Naive thymus-derived CD8-positive, alpha-beta T cell (primary cell): ENCODE measurements around the gene LRIG3. TPM values are rescaled to one million over a fixed set of nuclear protein-coding genes. Genes with fewer than 3 reads are reported as not detected.
"Not testable (repeated sequence)": the region's sequence is repeated elsewhere in the genome, so short reads cannot be mapped to it uniquely, and the experiment has no call there.

Experiments used
- ATAC-seq, 2 donors: fragments of 150-1000 bp; cut with Tn5 transposase in 1 of 2; sonication (Bioruptor Pico), chemical (Tn5 transposase) in 1 of 2; 1 replicate in 1 of 2; 2 replicates in 1 of 2; pipeline ENCODE4 v1.10.0; 2021; ENCODE audit warnings: mild to moderate bottlenecking in 2 of 2, moderate library complexity in 2 of 2
- POLR2A ChIA-PET: fragments of 350-600 bp; sonication (Branson Sonifier 250); formaldehyde crosslinking; loops from one replicate; lab custom pipeline; 2021; ENCODE audit warnings: antibody characterized with exemption; lab: Charles Lee
- DNase-seq, 10 donors: peaks; one replicate each; pipeline versions ENCODE4 v3.0.0 to v3.0.0-alpha.2; 2020 to 2022
- H3K27ac Mint-ChIP-seq, 10 donors: one replicate each; pipeline ENCODE4 v1.8.0; 2020 to 2022; ENCODE audit warnings: mild to moderate bottlenecking in 10 of 10, mixed read lengths in 10 of 10, moderate library complexity in 4 of 10, inconsistent platforms in 1 of 10
- H3K27me3 Mint-ChIP-seq, 5 donors: one replicate each; pipeline ENCODE4 v1.8.0; 2021 to 2022; ENCODE audit warnings: mixed read lengths in 5 of 5
- H3K36me3 Mint-ChIP-seq, 3 donors: one replicate each; pipeline ENCODE4 v1.8.0; 2020 to 2022; ENCODE audit warnings: mixed read lengths in 3 of 3, mild to moderate bottlenecking in 2 of 3, inconsistent platforms in 1 of 3
- H3K4me1 Mint-ChIP-seq, 4 donors: one replicate each; pipeline ENCODE4 v1.8.0; 2021 to 2022; ENCODE audit warnings: mixed read lengths in 4 of 4
- H3K4me3 Mint-ChIP-seq, 10 donors: one replicate each; pipeline ENCODE4 v1.8.0; 2020 to 2022; ENCODE audit warnings: mild to moderate bottlenecking in 10 of 10, mixed read lengths in 10 of 10, moderate library complexity in 6 of 10, inconsistent platforms in 1 of 10
- H3K9me3 Mint-ChIP-seq, 9 donors: one replicate each; pipeline ENCODE4 v1.8.0; 2020 to 2022; ENCODE audit warnings: mixed read lengths in 9 of 9, mild to moderate bottlenecking in 3 of 9, inconsistent platforms in 1 of 9, moderate library complexity in 1 of 9
- polyA plus RNA-seq, 3 donors: library from polyadenylated mRNA; unstranded; fragments of 300-500 nt; fragmentation: Illumina TruSeq; gene quantifications; one replicate each; pipeline ENCODE4 v1.2.3, GENCODE V29; 2021
- total RNA-seq, 8 experiments: library from RNA in 2 of 8; stranded (reverse) in 2 of 8; gene quantifications; one replicate each; pipeline ENCODE4 v1.2.3 and lab custom pipeline; 2021 to 2026

LRIG3 gene
- total and polyA plus RNA-seq, 5 experiments from 2014 or later = not detected

GRCh38 chr12:58954002-58954401 is 33.7 kb upstream of the LRIG3 start:
- Mint-ChIP-seq H3K27ac (no peak overlapping the region), H3K4me3 (no peak overlapping the region), H3K4me1 (no peaks in the 10 kb centered on the region), H3K9me3 (peaks cover 0 to 9% (median 3%) of the 10 kb centered on the region in 9 donors), H3K36me3 (peaks cover 0 to 6% (median 0%) of the 10 kb centered on the region in 3 donors), H3K27me3 (no peaks in the 10 kb centered on the region)
- POLR2A ChIA-PET = no interaction called here
- ATAC-seq = no peak
- no peak for DNase-seq

GRCh38 chr12:58950739-58951100 is 30.4 kb upstream of the LRIG3 start:
- no peak for DNase-seq
- POLR2A ChIA-PET = no interaction called here
- H3K9me3 Mint-ChIP-seq = peaks cover 0 to 35% (median 9%) of the 10 kb centered on the region in 9 donors
- no peak overlapping the region for H3K4me3 Mint-ChIP-seq
- no peaks in the 10 kb centered on the region for H3K4me1 Mint-ChIP-seq
- no peak for ATAC-seq
- H3K27ac Mint-ChIP-seq = no peak overlapping the region
- H3K36me3 Mint-ChIP-seq = peaks cover 0 to 6% (median 0%) of the 10 kb centered on the region in 3 donors
- H3K27me3 Mint-ChIP-seq = peaks cover 0 to 2% (median 0%) of the 10 kb centered on the region in 5 donors

- H3K4me1 Mint-ChIP-seq, H3K36me3 Mint-ChIP-seq, H3K27me3 Mint-ChIP-seq, POLR2A ChIA-PET, DNase-seq, ATAC-seq, H3K4me3 Mint-ChIP-seq: not testable (repeated sequence)
- Mint-ChIP-seq H3K27ac (peak overlapping the region in 1 of 10 donors; percentile 14), H3K9me3 (peaks cover 0 to 35% (median 9%) of the 10 kb centered on the region in 9 donors)
These were observed 29.8 kb upstream of the LRIG3 start for GRCh38 chr12:58949954-58950738.

GRCh38 chr12:58943079-58943478 is 22.8 kb upstream of the LRIG3 start:
- POLR2A ChIA-PET = no interaction called here
- ATAC-seq (no peak), DNase-seq (no peak)
- Mint-ChIP-seq H3K27me3 (peaks cover 0 to 2% (median 0%) of the 10 kb centered on the region in 5 donors), H3K27ac (no peak overlapping the region), H3K9me3 (peaks cover 0 to 18% (median 9%) of the 10 kb centered on the region in 9 donors), H3K4me1 (no peaks in the 10 kb centered on the region), H3K36me3 (no peaks in the 10 kb centered on the region), H3K4me3 (no peak overlapping the region)

GRCh38 chr12:58942345-58942744 is 22.0 kb upstream of the LRIG3 start:
- H3K27ac Mint-ChIP-seq = no peak overlapping the region
- no peak for DNase-seq
- H3K4me3 Mint-ChIP-seq = no peak overlapping the region
- no peaks in the 10 kb centered on the region for H3K36me3 Mint-ChIP-seq
- H3K4me1 Mint-ChIP-seq = no peaks in the 10 kb centered on the region
- POLR2A ChIA-PET = no interaction called here
- peaks cover 0 to 1% (median 0%) of the 10 kb centered on the region in 5 donors for H3K27me3 Mint-ChIP-seq
- ATAC-seq = no peak
- H3K9me3 Mint-ChIP-seq = peaks cover 0 to 11% (median 8%) of the 10 kb centered on the region in 9 donors

- peaks cover 0 to 5% (median 3%) of the 10 kb centered on the region in 9 donors for H3K9me3 Mint-ChIP-seq
These were observed 19.2 kb upstream of the LRIG3 start for GRCh38 chr12:58939399-58940100.

GRCh38 chr12:58938440-58938839 is 18.1 kb upstream of the LRIG3 start:
- peaks cover 0 to 6% (median 0%) of the 10 kb centered on the region in 9 donors for H3K9me3 Mint-ChIP-seq
- H3K4me3 Mint-ChIP-seq = no peak overlapping the region
- H3K27ac Mint-ChIP-seq = no peak overlapping the region
- no peak for DNase-seq
- no peaks in the 10 kb centered on the region for H3K4me1 Mint-ChIP-seq
- POLR2A ChIA-PET = no interaction called here
- H3K27me3 Mint-ChIP-seq = peaks cover 0 to 3% (median 0%) of the 10 kb centered on the region in 5 donors
- no peaks in the 10 kb centered on the region for H3K36me3 Mint-ChIP-seq
- no peak for ATAC-seq

More at GRCh38 chr12:58939399-58940100, 19.2 kb upstream of the LRIG3 start:
- H3K27ac Mint-ChIP-seq = no peak overlapping the region
- H3K4me3 Mint-ChIP-seq = no peak overlapping the region
- ATAC-seq (no peak), DNase-seq (no peak)
- no peaks in the 10 kb centered on the region for H3K27me3 Mint-ChIP-seq
- no peaks in the 10 kb centered on the region for H3K36me3 Mint-ChIP-seq
- H3K4me1 Mint-ChIP-seq = no peaks in the 10 kb centered on the region
- POLR2A ChIA-PET = no interaction called here

- Mint-ChIP-seq H3K27ac (no peak overlapping the region), H3K4me3 (no peak overlapping the region), H3K36me3 (no peaks in the 10 kb centered on the region), H3K27me3 (peaks cover 0 to 5% (median 0%) of the 10 kb centered on the region in 5 donors), H3K4me1 (no peaks in the 10 kb centered on the region), H3K9me3 (peaks cover 0 to 15% (median 2%) of the 10 kb centered on the region in 9 donors)
- ATAC-seq = no peak
- POLR2A ChIA-PET = no interaction called here
- no peak for DNase-seq
These were observed 14.2 kb upstream of the LRIG3 start for GRCh38 chr12:58934528-58934927.

GRCh38 chr12:58932806-58933681 is 12.7 kb upstream of the LRIG3 start:
- peaks cover 0 to 5% (median 0%) of the 10 kb centered on the region in 5 donors for H3K27me3 Mint-ChIP-seq
- H3K27ac Mint-ChIP-seq = no peak overlapping the region
- ATAC-seq (no peak), DNase-seq (no peak)
- peaks cover 0 to 15% (median 2%) of the 10 kb centered on the region in 9 donors for H3K9me3 Mint-ChIP-seq
- no peaks in the 10 kb centered on the region for H3K4me1 Mint-ChIP-seq
- POLR2A ChIA-PET = no interaction called here
- no peak overlapping the region for H3K4me3 Mint-ChIP-seq
- H3K36me3 Mint-ChIP-seq = no peaks in the 10 kb centered on the region

- Mint-ChIP-seq H3K27me3 (peaks cover 0 to 5% (median 0%) of the 10 kb centered on the region in 5 donors), H3K36me3 (no peaks in the 10 kb centered on the region), H3K4me1 (no peaks in the 10 kb centered on the region), H3K27ac (no peak overlapping the region), H3K9me3 (peaks cover 0 to 15% (median 2%) of the 10 kb centered on the region in 9 donors), H3K4me3 (peak overlapping the region in 1 of 10 donors; percentile 55)
- no peak for ATAC-seq
- no peak for DNase-seq
- POLR2A ChIA-PET = no interaction called here
These were observed 11.2 kb upstream of the LRIG3 start for GRCh38 chr12:58931518-58931917.

GRCh38 chr12:58930770-58931324 is 10.5 kb upstream of the LRIG3 start:
- H3K27ac Mint-ChIP-seq = no peak overlapping the region
- H3K4me3 Mint-ChIP-seq = no peak overlapping the region
- H3K27me3 Mint-ChIP-seq = peaks cover 0 to 5% (median 0%) of the 10 kb centered on the region in 5 donors
- POLR2A ChIA-PET = no interaction called here
- DNase-seq (no peak), ATAC-seq (no peak)
- no peaks in the 10 kb centered on the region for H3K36me3 Mint-ChIP-seq
- peaks cover 0 to 15% (median 2%) of the 10 kb centered on the region in 9 donors for H3K9me3 Mint-ChIP-seq
- H3K4me1 Mint-ChIP-seq = no peaks in the 10 kb centered on the region

GRCh38 chr12:58927120-58927519 is 6.8 kb upstream of the LRIG3 start:
- ATAC-seq (no peak), DNase-seq (no peak)
- Mint-ChIP-seq H3K4me1 (no peaks in the 10 kb centered on the region), H3K27ac (no peak overlapping the region), H3K36me3 (peaks cover 0 to 9% (median 0%) of the 10 kb centered on the region in 3 donors), H3K9me3 (peaks cover 0 to 28% (median 5%) of the 10 kb centered on the region in 9 donors), H3K27me3 (peaks cover 7 to 26% (median 9%) of the 10 kb centered on the region in 5 donors), H3K4me3 (no peak overlapping the region)
- POLR2A ChIA-PET = no interaction called here
